ES-I3 (cell line): ENCODE results near the gene BABAM2.

Experiments
- H3K36me3 ChIP-seq: 2 replicates; pipeline ENCODE4 v1.6.1; 2013; ENCODE audit warnings: mild to moderate bottlenecking, low read length, control low read depth, moderate library complexity; ENCODE audit not compliant: insufficient read depth
- H3K4me1 ChIP-seq: 2 replicates; pipeline ENCODE4 v1.6.1; 2013; ENCODE audit warnings: mild to moderate bottlenecking, control low read depth, low read length; ENCODE audit not compliant: insufficient read depth
- H3K9ac ChIP-seq: 2 replicates; pipeline ENCODE4 v1.6.1; 2013; ENCODE audit warnings: low read depth, mild to moderate bottlenecking, low read length, moderate library complexity
- H3K9me3 ChIP-seq: 2 replicates; pipeline ENCODE4 v1.6.1; 2013; ENCODE audit warnings: mild to moderate bottlenecking, low read length, moderate library complexity; ENCODE audit not compliant: control insufficient read depth, insufficient read depth

The BABAM2 gene

DNA sequence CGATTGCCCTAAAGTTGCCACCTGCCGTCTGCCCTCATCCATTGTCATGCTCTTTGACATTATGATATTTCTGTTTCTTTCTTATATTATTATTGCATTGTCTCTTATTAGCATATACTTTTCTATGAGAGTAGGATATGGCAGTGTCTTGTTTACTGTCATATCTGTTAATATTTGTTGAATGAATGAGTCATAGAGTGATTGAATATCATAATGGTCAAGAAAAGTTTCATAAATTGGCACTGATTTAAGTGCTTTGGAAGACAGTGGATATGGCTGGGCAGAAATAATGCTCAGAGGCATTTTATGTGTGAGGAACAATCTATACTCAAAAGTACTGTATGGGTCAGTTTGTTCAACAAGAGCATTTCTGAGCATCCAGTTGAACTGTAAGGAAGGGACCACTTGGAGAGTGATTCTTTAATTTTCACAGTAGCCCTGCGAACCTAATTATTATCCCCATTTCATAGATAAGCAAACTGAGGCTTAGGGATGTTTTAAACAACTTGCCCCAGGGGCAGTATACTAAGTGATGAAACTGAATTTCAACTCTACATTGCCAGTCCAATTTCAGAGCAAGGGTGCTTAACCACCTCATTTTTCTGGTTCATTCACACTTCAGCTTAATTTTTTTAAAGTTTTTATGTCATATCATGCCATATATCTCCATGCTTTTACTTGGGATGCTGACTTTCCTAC lies 326.7 kb downstream of the BABAM2 start:
- H3K36me3 ChIP-seq, result no peaks in the 10 kb centered on the region; the same call in 1 of the 2 replicates
- H3K9ac ChIP-seq, result no peak overlapping the region
- no peaks in the 10 kb centered on the region for H3K9me3 ChIP-seq
- no peaks in the 10 kb centered on the region for H3K4me1 ChIP-seq

DNA sequence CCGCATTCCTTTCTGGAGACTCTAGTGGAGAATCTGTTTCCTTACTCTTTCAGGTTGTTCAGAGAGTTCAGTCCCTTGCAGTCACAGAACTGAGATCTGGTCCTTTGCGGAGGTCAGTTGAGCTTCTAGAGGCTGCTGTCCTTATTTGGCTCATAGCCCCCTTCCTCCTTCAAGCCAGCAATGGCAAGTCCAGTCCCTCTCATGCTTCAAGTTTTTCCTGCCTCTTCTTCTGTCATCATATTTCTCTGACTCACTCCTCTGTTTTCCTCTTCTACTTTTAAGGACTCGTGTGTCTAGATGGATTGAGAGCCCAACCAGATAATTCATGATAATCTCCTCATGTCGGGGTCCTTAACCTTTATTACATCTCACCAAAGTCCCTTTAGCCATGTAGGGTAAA lies 328.6 kb downstream of the BABAM2 start:
- Histone ChIP-seq H3K9ac (no peak overlapping the region), H3K9me3 (no peaks in the 10 kb centered on the region), H3K4me1 (no peaks in the 10 kb centered on the region), H3K36me3 (no peaks in the 10 kb centered on the region)

DNA sequence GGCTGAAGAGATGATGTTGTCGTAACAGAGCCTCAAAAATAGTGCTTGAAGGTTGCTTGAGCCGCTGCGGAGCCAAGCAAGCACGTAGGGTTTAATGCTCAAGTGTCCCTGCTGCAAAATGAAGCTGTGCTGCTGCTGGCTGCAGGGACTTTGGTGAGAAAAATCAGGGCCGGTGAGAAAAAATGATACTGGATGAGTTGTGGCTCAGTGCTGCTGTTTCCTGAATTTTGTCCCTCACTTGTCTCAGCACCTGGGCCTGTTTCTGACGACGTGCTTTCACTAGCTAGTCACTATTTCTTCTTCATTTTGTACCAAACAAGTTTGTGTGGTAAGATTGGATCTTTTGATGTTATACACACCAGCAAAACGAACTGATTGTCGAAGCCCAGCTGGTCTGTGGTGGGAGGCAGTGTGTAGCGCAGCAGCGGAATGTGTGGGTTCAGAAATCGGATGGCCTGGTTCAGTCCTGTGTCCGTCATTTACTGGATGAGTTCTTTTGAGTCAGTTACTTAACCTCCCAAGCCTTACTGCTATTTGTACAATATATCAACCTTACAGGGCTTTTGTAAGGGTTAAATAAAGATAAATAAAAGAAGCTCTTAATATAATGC lies 329.3 kb downstream of the BABAM2 start:
- no peaks in the 10 kb centered on the region for H3K36me3 ChIP-seq
- H3K9me3 ChIP-seq, result no peaks in the 10 kb centered on the region
- H3K9ac ChIP-seq, result no peak overlapping the region
- no peaks in the 10 kb centered on the region for H3K4me1 ChIP-seq

DNA sequence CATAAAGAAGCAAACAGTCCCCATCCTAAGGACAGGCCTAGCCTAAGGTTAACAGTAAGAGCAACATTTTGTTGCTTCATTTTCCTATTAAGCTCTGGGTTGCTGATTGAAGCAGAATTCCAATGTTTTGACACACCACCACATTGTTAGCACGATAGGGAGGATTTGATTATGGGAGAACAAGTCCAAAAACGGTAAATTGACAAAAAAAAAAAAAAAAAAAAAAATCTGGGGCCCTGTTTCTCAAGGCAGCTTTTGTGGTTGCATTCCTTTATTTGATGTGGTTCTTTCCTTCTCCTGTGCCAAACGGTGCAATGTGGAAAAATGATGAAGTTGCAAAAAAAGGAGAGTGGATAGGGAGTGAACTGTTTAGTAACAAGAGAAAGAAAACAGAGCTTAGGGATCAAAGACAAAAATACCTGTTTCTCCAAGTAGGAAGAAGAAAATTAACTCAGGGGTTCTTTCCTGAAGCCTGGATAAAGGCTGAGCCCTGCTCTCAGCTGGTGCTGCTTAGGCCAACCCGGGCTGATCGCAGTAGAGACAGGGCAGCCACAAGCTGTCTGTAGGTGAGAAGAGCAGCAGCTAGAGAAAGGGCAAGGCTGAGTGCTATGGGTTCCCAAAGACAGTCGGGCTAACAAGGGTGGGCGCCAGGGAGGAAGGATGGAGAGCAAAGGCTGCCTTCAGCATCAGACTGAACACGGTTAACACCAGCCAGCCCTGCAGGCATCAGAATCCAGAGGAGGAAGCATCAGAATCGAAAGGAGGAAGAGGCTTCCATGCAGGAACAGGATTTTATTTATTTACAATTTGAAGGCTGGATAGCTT lies 334.3 kb downstream of the BABAM2 start:
- H3K9ac ChIP-seq, result no peak overlapping the region
- no peaks in the 10 kb centered on the region for H3K4me1 ChIP-seq
- no peaks in the 10 kb centered on the region for H3K9me3 ChIP-seq
- no peaks in the 10 kb centered on the region for H3K36me3 ChIP-seq

DNA sequence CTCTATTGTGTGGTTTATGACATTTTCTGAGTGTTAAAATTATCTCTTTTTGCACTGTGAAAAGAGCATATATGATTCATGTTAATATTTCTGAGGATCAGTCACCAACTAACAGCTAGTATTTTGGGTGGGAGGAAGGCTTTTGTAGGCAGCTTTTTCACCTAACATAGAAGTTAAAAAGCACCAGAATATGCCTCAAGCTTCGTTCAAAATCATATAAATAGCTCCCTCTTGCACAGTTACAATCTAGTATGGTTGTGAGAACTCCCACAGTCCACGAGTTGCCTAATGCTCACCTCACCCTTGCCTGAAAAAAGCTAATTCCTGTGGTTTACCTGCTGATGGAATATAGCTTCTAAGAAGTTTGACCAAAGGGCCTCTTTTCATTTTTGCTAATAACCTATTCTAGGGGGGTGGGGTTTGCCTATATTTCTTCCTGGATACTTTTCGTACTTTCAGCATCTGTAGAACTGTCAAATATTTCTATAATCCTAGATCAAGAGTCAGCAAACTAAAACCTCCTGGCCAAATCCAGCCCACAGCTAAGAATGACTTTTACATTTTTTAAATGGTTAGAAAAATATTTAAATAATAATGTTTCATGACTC lies 335.0 kb downstream of the BABAM2 start:
- Histone ChIP-seq H3K9me3 (no peaks in the 10 kb centered on the region), H3K4me1 (no peaks in the 10 kb centered on the region), H3K9ac (no peak overlapping the region), H3K36me3 (no peaks in the 10 kb centered on the region)

DNA sequence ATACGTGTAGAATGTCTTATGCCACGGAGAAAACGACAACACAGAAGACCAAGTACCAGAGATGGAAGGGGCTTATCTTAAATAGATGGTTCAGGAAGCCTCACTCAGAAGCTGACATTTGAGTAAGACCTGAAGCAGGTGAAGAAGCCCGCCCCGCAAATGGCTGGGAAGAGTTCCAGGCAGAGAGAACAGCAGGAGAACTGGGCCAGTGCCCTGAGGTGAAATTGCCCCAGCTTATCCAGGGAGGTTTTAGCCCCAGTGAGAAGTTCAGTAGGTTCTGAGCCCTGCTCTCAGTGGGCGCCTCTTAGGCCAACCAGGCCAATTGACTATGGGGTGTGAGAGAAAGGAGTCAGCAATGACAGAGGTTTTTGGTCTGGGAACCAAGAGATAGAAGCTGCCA lies 336.0 kb downstream of the BABAM2 start:
- no peaks in the 10 kb centered on the region for H3K36me3 ChIP-seq
- no peaks in the 10 kb centered on the region for H3K4me1 ChIP-seq
- no peak overlapping the region for H3K9ac ChIP-seq
- no peaks in the 10 kb centered on the region for H3K9me3 ChIP-seq

DNA sequence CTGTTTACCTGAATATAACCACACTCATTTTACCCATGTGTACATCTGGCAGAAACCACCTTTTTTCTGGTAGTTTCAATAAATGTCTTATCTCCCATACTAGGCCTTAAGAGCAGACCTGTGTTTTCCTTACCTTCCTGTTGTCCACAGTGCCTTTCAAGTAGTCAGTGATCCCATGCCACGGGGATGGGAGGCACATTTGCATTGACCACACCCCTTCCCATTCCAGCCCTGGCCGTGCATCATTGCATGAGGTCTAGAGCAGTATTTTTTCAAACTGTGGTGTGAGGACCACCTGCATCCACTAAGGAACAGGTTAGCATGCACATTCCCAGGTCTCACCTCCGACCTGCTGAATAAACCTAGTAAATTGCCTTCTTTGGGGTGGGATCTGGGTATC lies 337.0 kb downstream of the BABAM2 start:
- Histone ChIP-seq H3K4me1 (no peaks in the 10 kb centered on the region), H3K9ac (no peak overlapping the region), H3K36me3 (no peaks in the 10 kb centered on the region), H3K9me3 (no peaks in the 10 kb centered on the region)

DNA sequence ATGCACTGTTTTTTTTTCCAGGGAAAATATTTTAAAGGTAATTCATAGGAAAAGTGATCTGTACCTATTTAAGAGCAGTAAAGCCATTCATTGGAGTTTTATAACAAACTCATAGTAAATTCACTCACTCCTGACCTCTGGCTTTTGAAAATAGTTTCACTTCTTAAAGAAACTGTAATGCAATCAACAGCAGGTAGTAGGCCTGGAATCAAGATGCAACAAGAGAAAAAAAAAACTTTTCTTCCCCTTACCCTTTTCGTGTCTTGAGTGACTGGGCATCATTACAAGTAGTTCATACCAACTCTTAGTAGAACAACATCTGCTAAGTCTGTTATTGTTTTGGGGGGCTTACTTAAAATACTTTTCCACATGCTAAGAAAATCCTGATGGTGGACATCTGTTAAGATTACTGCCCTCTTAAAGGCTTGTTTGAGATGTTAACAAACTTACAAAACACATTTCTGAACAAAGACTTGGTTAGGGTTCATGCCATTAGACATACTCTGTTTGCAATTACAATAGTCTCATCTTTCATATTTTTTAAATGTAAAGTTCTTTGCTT lies 338.0 kb downstream of the BABAM2 start:
- H3K9me3 ChIP-seq, result no peaks in the 10 kb centered on the region
- no peaks in the 10 kb centered on the region for H3K4me1 ChIP-seq
- no peak overlapping the region for H3K9ac ChIP-seq
- H3K36me3 ChIP-seq, result no peaks in the 10 kb centered on the region

DNA sequence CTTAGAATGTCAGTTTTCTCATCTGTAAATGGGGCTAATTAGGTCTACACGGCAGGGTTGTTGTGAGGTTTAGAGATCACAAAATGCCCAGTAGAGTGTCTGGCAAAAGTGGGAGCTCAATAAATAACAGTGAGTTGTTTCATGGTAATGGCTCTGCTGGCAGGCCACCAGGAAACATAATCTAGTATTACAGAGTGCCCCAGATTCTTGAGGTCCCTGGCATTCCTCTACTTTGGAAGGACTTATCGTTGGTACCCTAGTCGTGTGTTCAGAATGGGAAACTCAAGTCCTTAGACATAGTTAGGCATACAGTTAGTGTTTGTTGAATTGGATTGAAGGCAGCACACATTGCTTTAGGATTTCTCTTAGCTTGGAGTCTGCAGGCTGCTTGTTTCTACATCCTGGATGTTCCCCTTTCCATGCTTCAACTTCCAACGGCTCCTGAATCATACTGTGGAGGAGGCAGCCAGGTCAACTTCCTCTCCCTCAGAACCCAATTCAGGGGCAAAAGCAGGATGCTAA lies 340.6 kb downstream of the BABAM2 start:
- no peaks in the 10 kb centered on the region for H3K9me3 ChIP-seq
- no peaks in the 10 kb centered on the region for H3K4me1 ChIP-seq
- H3K36me3 ChIP-seq, result no peaks in the 10 kb centered on the region
- H3K9ac ChIP-seq, result no peak overlapping the region

DNA sequence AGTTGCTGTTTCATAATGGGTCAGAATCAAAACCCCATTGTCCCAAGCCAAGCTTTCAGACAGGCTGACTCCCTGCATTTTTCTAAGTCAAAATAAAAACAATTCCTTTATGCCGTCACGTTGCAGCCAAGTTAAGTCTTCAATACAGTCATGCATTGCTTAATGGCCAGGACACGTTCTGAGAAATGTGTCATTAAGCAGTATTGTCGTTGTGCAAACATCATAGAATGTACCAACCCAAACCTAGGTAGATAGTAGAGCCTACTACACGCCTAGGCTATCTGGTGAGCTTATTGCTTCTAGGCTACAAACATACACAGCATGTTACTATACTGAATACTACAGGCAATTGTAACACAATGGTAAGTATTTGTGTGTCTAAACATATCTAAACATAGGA lies 341.8 kb downstream of the BABAM2 start:
- Histone ChIP-seq H3K9ac (no peak overlapping the region), H3K36me3 (no peaks in the 10 kb centered on the region), H3K4me1 (no peaks in the 10 kb centered on the region), H3K9me3 (no peaks in the 10 kb centered on the region)

DNA sequence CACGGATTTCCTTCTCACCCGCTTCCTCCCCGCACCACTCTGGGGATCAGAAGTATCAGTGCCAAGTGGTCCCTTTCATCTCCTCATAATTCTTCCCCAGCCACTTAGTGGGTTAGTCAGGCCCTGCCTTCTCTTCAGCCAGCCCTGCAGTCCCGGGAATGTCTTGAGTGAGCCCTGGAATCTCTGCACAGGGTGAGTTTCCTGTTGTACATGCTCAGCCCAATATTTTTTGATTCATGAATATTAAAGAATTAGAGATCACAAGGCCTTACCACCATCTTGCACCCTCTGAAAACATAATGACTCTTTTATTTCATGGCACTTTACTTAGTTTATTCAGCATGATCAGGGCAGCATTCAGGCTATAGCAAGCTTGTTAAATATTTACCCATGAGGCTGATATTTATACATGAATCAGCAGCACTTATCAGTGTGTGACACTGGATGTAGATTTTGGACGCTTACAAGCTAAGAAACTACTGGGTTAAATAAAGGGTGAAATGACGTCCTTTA lies 342.7 kb downstream of the BABAM2 start:
- Histone ChIP-seq H3K36me3 (no peaks in the 10 kb centered on the region), H3K9ac (no peak overlapping the region), H3K4me1 (no peaks in the 10 kb centered on the region), H3K9me3 (no peaks in the 10 kb centered on the region)

DNA sequence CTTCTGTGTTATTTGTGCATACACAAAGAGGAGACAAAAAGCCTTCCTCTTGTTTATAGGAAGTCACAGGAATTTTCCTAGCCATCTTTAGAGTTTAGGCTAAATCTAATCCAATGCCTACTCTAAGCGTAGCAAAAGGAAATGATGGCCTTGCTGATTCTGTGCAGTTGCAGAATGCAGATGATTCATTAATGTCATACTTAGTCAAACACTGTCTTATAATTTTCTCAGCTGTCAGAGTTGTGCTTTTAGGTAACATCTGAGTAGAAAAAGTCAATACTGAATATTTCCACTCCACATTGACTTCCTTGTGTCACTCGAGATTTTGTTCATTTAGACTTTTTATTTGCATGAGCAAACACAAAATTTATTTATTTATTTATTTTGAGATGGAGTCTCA lies 344.3 kb downstream of the BABAM2 start:
- H3K4me1 ChIP-seq, result no peaks in the 10 kb centered on the region

DNA sequence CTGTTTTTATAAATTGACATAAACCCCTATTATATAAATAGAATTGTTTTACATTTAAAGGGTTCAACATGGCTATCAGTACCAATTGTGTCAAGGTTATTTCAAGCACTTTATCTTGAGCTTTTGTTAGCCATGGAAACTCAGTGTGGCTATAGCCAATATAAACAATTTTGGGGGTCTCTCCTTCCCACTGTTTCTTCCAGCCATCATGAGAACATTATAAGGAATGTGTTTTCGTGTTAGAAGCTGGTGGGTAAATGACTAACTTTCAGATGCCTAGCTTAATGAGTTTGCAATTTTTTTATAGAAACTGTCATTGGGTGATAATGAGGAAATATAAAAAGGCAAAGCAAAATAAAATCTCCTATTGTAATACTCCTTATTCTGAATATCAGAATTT lies 348.7 kb downstream of the BABAM2 start:
- Histone ChIP-seq H3K36me3 (no peaks in the 10 kb centered on the region), H3K4me1 (no peaks in the 10 kb centered on the region), H3K9ac (no peak overlapping the region), H3K9me3 (no peaks in the 10 kb centered on the region)

More for the DNA sequence above, 344.3 kb downstream of the BABAM2 start:
- Histone ChIP-seq H3K9me3 (no peaks in the 10 kb centered on the region), H3K9ac (no peak overlapping the region), H3K36me3 (no peaks in the 10 kb centered on the region)

DNA sequence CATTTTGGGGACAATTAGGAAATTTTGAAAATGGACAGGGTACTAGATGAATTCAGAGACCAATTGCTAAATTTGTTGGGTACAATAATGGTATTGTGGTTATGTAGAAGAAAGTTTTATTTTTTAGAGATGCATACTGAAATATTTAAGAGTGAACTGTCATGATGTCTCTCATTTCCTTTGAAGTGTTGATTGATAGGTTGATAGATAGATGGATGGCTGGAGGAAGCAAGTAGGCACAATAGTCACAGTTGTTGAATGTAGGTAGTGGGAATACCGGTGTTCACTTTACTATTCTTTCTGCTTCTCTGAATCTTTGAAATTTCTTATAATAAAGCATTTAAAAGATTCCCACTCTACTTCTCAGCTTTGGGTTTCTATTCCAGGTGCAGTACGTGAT lies 350.4 kb downstream of the BABAM2 start:
- Histone ChIP-seq H3K9ac (no peak overlapping the region), H3K9me3 (no peaks in the 10 kb centered on the region), H3K4me1 (no peaks in the 10 kb centered on the region), H3K36me3 (no peaks in the 10 kb centered on the region; the same call in 1 of the 2 replicates)
